Measurements from ENCODE around the gene CYP26C1. TPM values are rescaled to one million over a fixed set of nuclear protein-coding genes. Genes with fewer than 3 reads are reported as not detected.

CYP26C1 gene
- total and polyA plus RNA-seq, 3 donors from 2014 or later = 0.17 to 0.68 (median 0.31) TPM

- no peak overlapping the region for H3K27ac ChIP-seq
- no peaks in the 10 kb centered on the region for H3K9me3 ChIP-seq
- WGBS, 2 donors = 54 to 59% methylated on average over 1 of the region's 1 CpG
- no peak for DNase-seq
- H3K36me3 ChIP-seq (ENCODE audit: low read depth, missing control alignments) = no peaks in the 10 kb centered on the region
- intact Hi-C loops (cut with DNase I; ENCODE audit: low total_unique reads) = no loop called here
- no peaks in the 10 kb centered on the region for H3K27me3 ChIP-seq
- H3K4me1 ChIP-seq = no peaks in the 10 kb centered on the region
- TF ChIP-seq POLR2A (IDR thresholded peaks at IDR 0.05) = no peak
- TF ChIP-seq, protein P1, sequence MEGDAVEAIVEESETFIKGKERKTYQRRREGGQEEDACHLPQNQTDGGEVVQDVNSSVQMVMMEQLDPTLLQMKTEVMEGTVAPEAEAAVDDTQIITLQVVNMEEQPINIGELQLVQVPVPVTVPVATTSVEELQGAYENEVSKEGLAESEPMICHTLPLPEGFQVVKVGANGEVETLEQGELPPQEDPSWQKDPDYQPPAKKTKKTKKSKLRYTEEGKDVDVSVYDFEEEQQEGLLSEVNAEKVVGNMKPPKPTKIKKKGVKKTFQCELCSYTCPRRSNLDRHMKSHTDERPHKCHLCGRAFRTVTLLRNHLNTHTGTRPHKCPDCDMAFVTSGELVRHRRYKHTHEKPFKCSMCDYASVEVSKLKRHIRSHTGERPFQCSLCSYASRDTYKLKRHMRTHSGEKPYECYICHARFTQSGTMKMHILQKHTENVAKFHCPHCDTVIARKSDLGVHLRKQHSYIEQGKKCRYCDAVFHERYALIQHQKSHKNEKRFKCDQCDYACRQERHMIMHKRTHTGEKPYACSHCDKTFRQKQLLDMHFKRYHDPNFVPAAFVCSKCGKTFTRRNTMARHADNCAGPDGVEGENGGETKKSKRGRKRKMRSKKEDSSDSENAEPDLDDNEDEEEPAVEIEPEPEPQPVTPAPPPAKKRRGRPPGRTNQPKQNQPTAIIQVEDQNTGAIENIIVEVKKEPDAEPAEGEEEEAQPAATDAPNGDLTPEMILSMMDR (IDR thresholded peaks at IDR 0.05) = no peak
- no peak overlapping the region for H3K4me3 ChIP-seq
Measured at GRCh38 chr10:93034426-93034825, 26.2 kb upstream of the CYP26C1 start.

- H3K27ac ChIP-seq = no peak overlapping the region
- H3K4me1 ChIP-seq = no peaks in the 10 kb centered on the region
- H3K9me3 ChIP-seq = no peaks in the 10 kb centered on the region
- no peaks in the 10 kb centered on the region for H3K27me3 ChIP-seq
- H3K36me3 ChIP-seq (ENCODE audit: low read depth, missing control alignments) = no peaks in the 10 kb centered on the region
- WGBS, 2 donors = 76 to 100% methylated on average over 1 of the region's 1 CpG
- intact Hi-C loops (cut with DNase I; ENCODE audit: low total_unique reads) = no loop called here
- no peak for DNase-seq
- no peak overlapping the region for H3K4me3 ChIP-seq
- no peak for TF ChIP-seq POLR2A (IDR thresholded peaks at IDR 0.05)
- TF ChIP-seq, protein P1 (IDR thresholded peaks at IDR 0.05) = no peak
Measured at GRCh38 chr10:93039110-93039509, 21.5 kb upstream of the CYP26C1 start.

- no peak for DNase-seq
- intact Hi-C loops (cut with DNase I; ENCODE audit: low total_unique reads) = no loop called here
- H3K27ac ChIP-seq = no peak overlapping the region
- TF ChIP-seq, protein P1 (IDR thresholded peaks at IDR 0.05) = peak in 2 of 3 experiments; percentile 13 to 50
- no peak for TF ChIP-seq POLR2A (IDR thresholded peaks at IDR 0.05)
- 35 to 41% methylated on average over 3 of the region's 3 CpGs for WGBS, 2 donors
- H3K27me3 ChIP-seq = no peaks in the 10 kb centered on the region
- H3K4me3 ChIP-seq = no peak overlapping the region
- no peaks in the 10 kb centered on the region for H3K9me3 ChIP-seq
- no peaks in the 10 kb centered on the region for H3K4me1 ChIP-seq
- H3K36me3 ChIP-seq (ENCODE audit: low read depth, missing control alignments) = no peaks in the 10 kb centered on the region
Measured at GRCh38 chr10:93039721-93040120, 20.9 kb upstream of the CYP26C1 start.

- intact Hi-C loops (cut with DNase I; ENCODE audit: low total_unique reads) = loop anchor here (10.0 kb wide), 1 partner anchor 250 kb away; no protein-coding TSS in a partner anchor
- H3K27me3 ChIP-seq = no peaks in the 10 kb centered on the region
- WGBS, 2 donors = 91 to 95% methylated on average over 3 of the region's 3 CpGs
- no peak overlapping the region for H3K4me3 ChIP-seq
- no peaks in the 10 kb centered on the region for H3K36me3 ChIP-seq (ENCODE audit: low read depth, missing control alignments)
- H3K4me1 ChIP-seq = no peaks in the 10 kb centered on the region
- no peak for DNase-seq
- no peak overlapping the region for H3K27ac ChIP-seq
- H3K9me3 ChIP-seq = no peaks in the 10 kb centered on the region
- TF ChIP-seq, protein P1 (IDR thresholded peaks at IDR 0.05) = no peak
Measured at GRCh38 chr10:93054486-93054885, 6.1 kb upstream of the CYP26C1 start.

- no peak for DNase-seq
- 90 to 95% methylated on average over 3 of the region's 3 CpGs for WGBS, 2 donors
- H3K27me3 ChIP-seq = no peaks in the 10 kb centered on the region
- H3K9me3 ChIP-seq = no peaks in the 10 kb centered on the region
- H3K4me3 ChIP-seq = no peak overlapping the region
- TF ChIP-seq, protein P1 (IDR thresholded peaks at IDR 0.05) = no peak
- no peak for TF ChIP-seq POLR2A (IDR thresholded peaks at IDR 0.05)
- no peaks in the 10 kb centered on the region for H3K36me3 ChIP-seq (ENCODE audit: low read depth, missing control alignments)
- no peak overlapping the region for H3K27ac ChIP-seq
- peaks cover 9% of the 10 kb centered on the region for H3K4me1 ChIP-seq
- intact Hi-C loops (cut with DNase I; ENCODE audit: low total_unique reads) = loop anchor here (10.0 kb wide), 1 partner anchor 253 kb away; no protein-coding TSS in a partner anchor
Measured at GRCh38 chr10:93058139-93058538, 2.5 kb upstream of the CYP26C1 start.
